K562 (cell line): ENCODE measurements around the gene DDAH1. TPM values are rescaled to one million over a fixed set of nuclear protein-coding genes. Genes with fewer than 3 reads are reported as not detected.

Experiments
- ATAC-seq: fragments of 200-7000 bp; cut with Tn5 transposase; 3 replicates; pipeline ENCODE4 v1.9.1; 2020; ENCODE audit warnings: moderate library complexity
- BruUV-seq: library from RNA; stranded (reverse); fragments of 400-500 nt; replicated peaks from 2 replicates; lab custom pipeline; 2021; lab: Mats Ljungman, UMichigan
- CTCF ChIA-PET: fragments of 300-600 bp; formaldehyde crosslinking; extraction: SDS; loops from one replicate; lab custom pipeline; 2021; ENCODE audit warnings: low intra/inter-chr PET ratio; lab: Yijun Ruan, JAX
- POLR2A ChIA-PET: fragments of 300-600, 350-650 bp; sonication (Branson Sonifier 250); formaldehyde crosslinking; extraction: SDS; loops from one replicate; lab custom pipeline; 2021; ENCODE audit warnings: antibody characterized with exemption, inconsistent platforms; lab: Yijun Ruan, JAX
- DNase-seq, 4 experiments: peaks; one replicate each; pipeline versions ENCODE4 v3.0.0 to v3.0.0-alpha.2; 2011 to 2018; ENCODE audit warnings: low spot score in 3 of 4, mixed read lengths in 3 of 4; ENCODE audit errors: extremely low read depth in 1 of 4
- FAIRE-seq: peaks from 2 replicates; lab custom pipeline; 2011; peaks lifted over from hg19 to GRCh38; lab: Jason Lieb, UNC
- H2AFZ ChIP-seq: 2 replicates; pipeline ENCODE4 v1.6.0; 2011; ENCODE audit warnings: low read depth, low read length, control low read depth, inconsistent platforms
- H3K27ac ChIP-seq: fragments of 200-600 bp; 3 replicates; pipeline ENCODE4 v1.8.0; 2011; ENCODE audit warnings: low read depth, mild to moderate bottlenecking, control low read depth, inconsistent platforms, low read length, moderate library complexity, mixed read lengths; ENCODE audit errors: extremely low read depth
- H3K27me3 ChIP-seq, 2 experiments: fragments of 300-600 bp in 1 of 2; 2 replicates in 1 of 2; 3 replicates in 1 of 2; pipeline versions ENCODE4 v1.6.0 to v1.8.0; 2011; ENCODE audit warnings: inconsistent platforms in 2 of 2, low read length in 2 of 2, mild to moderate bottlenecking in 1 of 2, mixed read lengths in 1 of 2, moderate library complexity in 1 of 2; ENCODE audit not compliant: control insufficient read depth in 2 of 2, insufficient read depth in 2 of 2
- H3K36me3 ChIP-seq: fragments of 300-600 bp; 3 replicates; pipeline ENCODE4 v1.8.0; 2011; ENCODE audit warnings: mild to moderate bottlenecking, low read length, inconsistent platforms; ENCODE audit not compliant: control insufficient read depth, insufficient read depth
- H3K4me1 ChIP-seq, 2 experiments: fragments of 200-600 bp in 1 of 2; replicated peaks in 1 of 2; 2 replicates in 1 of 2; 3 replicates in 1 of 2; pipeline versions ENCODE4 v1.5.1 to v1.8.0; 2011; ENCODE audit warnings: inconsistent platforms in 2 of 2, low read length in 2 of 2, mild to moderate bottlenecking in 1 of 2, mixed read lengths in 1 of 2, moderate library complexity in 1 of 2; ENCODE audit not compliant: control insufficient read depth in 2 of 2, insufficient read depth in 2 of 2
- H3K4me2 ChIP-seq: 2 replicates; pipeline ENCODE4 v1.6.1; 2011; ENCODE audit warnings: low read length, control low read depth, inconsistent platforms, mixed read lengths; ENCODE audit not compliant: insufficient read depth
- H3K4me3 ChIP-seq: fragments of 200-600 bp; sonication (generic), shearing (Covaris generic); 2 replicates; pipeline ENCODE4 v1.5.1; 2016; ENCODE audit warnings: control low read depth, inconsistent platforms
- H3K79me2 ChIP-seq: fragments of 200-600 bp; 3 replicates; pipeline ENCODE4 v1.8.0; 2011; ENCODE audit warnings: low read length, inconsistent platforms; ENCODE audit not compliant: control insufficient read depth, insufficient read depth
- H3K9ac ChIP-seq, 2 experiments: 2 replicates each; pipeline versions ENCODE4 v1.6.0 to v1.6.1; 2011; ENCODE audit warnings: low read depth in 2 of 2, low read length in 2 of 2, control low read depth in 1 of 2, inconsistent platforms in 1 of 2, mild to moderate bottlenecking in 1 of 2, mixed read lengths in 1 of 2; ENCODE audit not compliant: insufficient read depth in 1 of 2
- H3K9me1 ChIP-seq: one replicate; pipeline ENCODE4 v1.6.0; 2011; ENCODE audit warnings: inconsistent platforms, mild to moderate bottlenecking, low read length, moderate library complexity; ENCODE audit not compliant: control insufficient read depth, insufficient read depth
- H3K9me3 ChIP-seq: replicated peaks from 2 replicates; pipeline ENCODE4 v1.5.1; 2011; ENCODE audit warnings: low read depth, low read length, inconsistent platforms; ENCODE audit not compliant: control insufficient read depth, insufficient read depth
- H4K20me1 ChIP-seq: replicated peaks from 2 replicates; pipeline ENCODE4 v1.6.1; 2011; ENCODE audit warnings: low read length, inconsistent platforms, mixed read lengths; ENCODE audit not compliant: control insufficient read depth, insufficient read depth
- HMBOX1 ChIP-seq: sonication (generic); IDR thresholded peaks from 2 replicates; pipeline ENCODE4 v1.6.1; 2016
- NFIC ChIP-seq: fragments of 450-650 bp; IDR thresholded peaks from 2 replicates; pipeline ENCODE4 v1.6.1; 2017; ENCODE audit warnings: mild to moderate bottlenecking, inconsistent platforms
- NFIX ChIP-seq: fragments of 250-450 bp; sonication (Bioruptor Pico); IDR thresholded peaks from 2 replicates; pipeline ENCODE4 v1.4.0; 2020; ENCODE audit warnings: low read depth, mild to moderate bottlenecking, moderate library complexity
- PPARD ChIP-seq: fragments of 250-450 bp; sonication (Bioruptor Pico); IDR thresholded peaks from 2 replicates; pipeline ENCODE4 v1.8.0; 2022; ENCODE audit warnings: inconsistent platforms, mild to moderate bottlenecking, moderate library complexity
- U2AF2 ChIP-seq: fragments of 200-400 bp; formaldehyde crosslinking; optimal IDR thresholded peaks from 2 replicates; pipeline ENCODE3; 2017; ENCODE audit warnings: low read depth, mild to moderate bottlenecking, low read length
- ZBTB8A ChIP-seq: fragments of 450-650 bp; IDR thresholded peaks from 2 replicates; pipeline ENCODE4 v1.6.1; 2018; ENCODE audit warnings: mild to moderate bottlenecking, moderate library complexity; ENCODE audit not compliant: partially characterized antibody
- WGBS: fragments of 100-300 bp; shearing (Covaris generic); methylation state at CpG from one replicate; pipeline ENCODE4 v1.1.6; 2016; ENCODE audit warnings: low coverage, mixed read lengths; ENCODE audit not compliant: insufficient coverage; ENCODE audit errors: missing lambda C conversion rate; 5-methylcytosine and 5-hydroxymethylcytosine counted together
- in situ Hi-C: fragments of 300-500 bp; cut with MboI; formaldehyde crosslinking; loops from 4 replicates; pipeline ENCODE4 v1.15.0; 2018; ENCODE audit warnings: inconsistent platforms, mixed read lengths
- intact Hi-C: fragments of 100-400 bp; cut with micrococcal nuclease; formaldehyde crosslinking; loops from 2 replicates; pipeline ENCODE4 v1.14.2; 2022
- polyA plus RNA-seq, 8 experiments: library from polyadenylated mRNA; depleted of rRNA in 4 of 8; stranded (reverse) in 5 of 8; unstranded in 3 of 8; fragments of >200 nt; fragmentation: Nextera tagmentation in 2 of 8; fragmentation: Illumina TruSeq in 1 of 8; extraction: Ambion mirVana in 2 of 8; extraction: Trizol in 1 of 8; gene quantifications; 2 replicates each; pipeline versions ENCODE4 v1.2.1 to v1.2.3, GENCODE V29; 2011 to 2014; ENCODE audit warnings: inconsistent platforms in 1 of 8, missing spikeins in 1 of 8
- total RNA-seq, 7 experiments: library from RNA; depleted of rRNA in 6 of 7; stranded (reverse); fragments of >200 nt in 6 of 7; fragmentation: Illumina TruSeq in 2 of 7; extraction: Trizol in 2 of 7; gene quantifications; 2 replicates each; pipeline versions ENCODE4 v1.2.1 to v1.2.3, GENCODE V29; 2011 to 2021; ENCODE audit warnings: low replicate concordance in 1 of 7

DDAH1 gene
- total and polyA plus RNA-seq, 9 of the 15 experiments (the other 6 are each of a cell fraction or from before 2014, with no cell fraction given) = 0.04 to 0.24 (median 0.10) TPM

DNA sequence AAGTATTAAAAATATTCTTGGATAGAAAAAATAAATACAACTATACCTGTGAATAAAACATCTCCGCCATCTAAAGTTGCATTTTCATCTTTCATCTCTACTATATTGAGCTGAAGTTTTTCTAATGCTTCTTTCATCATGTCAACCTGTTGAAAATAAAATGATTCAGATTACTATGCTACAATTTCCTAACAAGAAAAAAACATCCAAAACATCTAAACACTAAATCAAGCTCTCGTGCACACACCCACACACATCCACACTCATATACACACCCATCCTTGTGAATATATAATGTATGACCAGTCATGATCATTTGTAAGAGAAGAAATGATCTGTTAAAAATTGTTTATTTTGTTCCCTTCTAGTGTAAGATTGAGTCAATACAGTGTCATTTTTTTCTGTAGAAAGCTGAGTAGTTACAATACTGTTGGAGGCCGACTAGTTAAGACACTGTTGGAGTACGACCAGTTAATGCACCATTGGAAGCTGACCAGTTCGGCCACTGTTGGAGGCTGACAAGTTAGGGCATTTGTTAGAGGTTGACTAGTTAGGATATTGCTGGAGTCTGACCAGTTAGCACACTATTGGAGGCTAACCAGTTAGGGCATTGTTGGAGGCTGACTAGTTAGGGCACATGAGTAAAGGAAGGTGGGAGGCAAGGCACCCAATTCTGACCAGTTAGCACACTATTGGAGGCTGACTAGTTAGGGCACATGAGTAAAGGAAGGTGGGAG, 106.1 kb downstream of the DDAH1 start:
- no peaks in the 10 kb centered on the region for H3K27me3 ChIP-seq
- DNase-seq (no peak), FAIRE-seq (no peak), ATAC-seq (no peak)
- intact Hi-C loops (no loop called here), in situ Hi-C loops (no loop called here)
- no peaks in the 10 kb centered on the region for H3K79me2 ChIP-seq
- POLR2A ChIA-PET = no interaction called here
- no peak overlapping the region for H3K4me2 ChIP-seq
- H3K9ac ChIP-seq = no peak overlapping the region
- no peaks in the 10 kb centered on the region for H3K36me3 ChIP-seq
- no peaks in the 10 kb centered on the region for H3K9me1 ChIP-seq
- H3K4me3 ChIP-seq = no peak overlapping the region
- CTCF ChIA-PET = no interaction called here
- 3% methylated on average over 5 of the region's 5 CpGs for WGBS
- H3K27ac ChIP-seq = no peak overlapping the region
- no TSS peak for BruUV-seq
- no peaks in the 10 kb centered on the region for H3K4me1 ChIP-seq
- H4K20me1 ChIP-seq = no peaks in the 10 kb centered on the region
- H3K9me3 ChIP-seq = no peaks in the 10 kb centered on the region
- TF ChIP-seq U2AF2 (no peak), HMBOX1 (peak; percentile 88), ZBTB8A (no peak)
- H2AFZ ChIP-seq = no peak overlapping the region

DNA sequence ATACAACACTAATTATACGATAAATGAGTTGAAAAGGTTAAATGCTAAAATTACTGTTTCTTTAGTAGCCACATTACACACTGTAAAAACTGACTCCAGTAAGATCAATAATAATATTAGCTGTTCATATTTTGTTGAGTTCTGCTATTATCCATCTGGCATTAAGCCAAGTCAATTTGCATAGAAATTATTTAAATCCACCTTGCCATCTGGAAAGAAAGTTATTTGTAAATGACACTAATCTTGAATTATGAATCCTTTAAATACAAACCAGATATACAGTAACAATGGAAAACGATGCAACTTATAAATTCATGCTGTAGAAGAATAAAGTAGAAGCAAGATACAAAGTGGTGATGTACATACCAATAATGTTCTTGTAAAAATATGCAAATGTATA, 107.1 kb downstream of the DDAH1 start:
- BruUV-seq = no TSS peak
- in situ Hi-C loops = no loop called here
- FAIRE-seq = no peak

More for the DNA sequence above, 107.1 kb downstream of the DDAH1 start:
- H3K9ac ChIP-seq = no peak overlapping the region
- H3K9me3 ChIP-seq = no peaks in the 10 kb centered on the region
- no peak overlapping the region for H3K4me2 ChIP-seq
- no peaks in the 10 kb centered on the region for H3K36me3 ChIP-seq
- ChIA-PET CTCF (no interaction called here), POLR2A (no interaction called here)
- intact Hi-C loops = no loop called here
- no peaks in the 10 kb centered on the region for H3K79me2 ChIP-seq
- H3K27ac ChIP-seq = no peak overlapping the region
- TF ChIP-seq PPARD (CRISPR knock-in tag) (no peak), NFIX (CRISPR knock-in tag) (0 out of 2 replicates have a peak, but pooled peaks have one; percentile 23), NFIC (peak; percentile 73)
- H3K27me3 ChIP-seq = no peaks in the 10 kb centered on the region
- H3K4me1 ChIP-seq = no peaks in the 10 kb centered on the region
- ATAC-seq (no peak), DNase-seq (no peak)
- no peak overlapping the region for H3K4me3 ChIP-seq
- H4K20me1 ChIP-seq = no peaks in the 10 kb centered on the region
- H2AFZ ChIP-seq = no peak overlapping the region
- H3K9me1 ChIP-seq = no peaks in the 10 kb centered on the region
- 2% methylated on average over 2 of the region's 2 CpGs for WGBS
